Stimulated activated CD4-positive, alpha-beta T cell treated with anti-CD3 and anti-CD28 coated beads, Interleukin-4, amount 100 ng/mL, for 4 hours (primary cell): ENCODE results near the gene EIF2B2.
"Not testable (repeated sequence)": the region's sequence is repeated elsewhere in the genome, so short reads cannot be mapped to it uniquely, and the experiment has no call there.

Experiments
- DNase-seq, 2 experiments: peaks; one replicate each; pipeline ENCODE4 v3.0.0-alpha.2; 2020

EIF2B2 gene

GRCh38 chr14:74974364-74975058 is 28.2 kb upstream of the EIF2B2 start:
- no peak for DNase-seq

DNA sequence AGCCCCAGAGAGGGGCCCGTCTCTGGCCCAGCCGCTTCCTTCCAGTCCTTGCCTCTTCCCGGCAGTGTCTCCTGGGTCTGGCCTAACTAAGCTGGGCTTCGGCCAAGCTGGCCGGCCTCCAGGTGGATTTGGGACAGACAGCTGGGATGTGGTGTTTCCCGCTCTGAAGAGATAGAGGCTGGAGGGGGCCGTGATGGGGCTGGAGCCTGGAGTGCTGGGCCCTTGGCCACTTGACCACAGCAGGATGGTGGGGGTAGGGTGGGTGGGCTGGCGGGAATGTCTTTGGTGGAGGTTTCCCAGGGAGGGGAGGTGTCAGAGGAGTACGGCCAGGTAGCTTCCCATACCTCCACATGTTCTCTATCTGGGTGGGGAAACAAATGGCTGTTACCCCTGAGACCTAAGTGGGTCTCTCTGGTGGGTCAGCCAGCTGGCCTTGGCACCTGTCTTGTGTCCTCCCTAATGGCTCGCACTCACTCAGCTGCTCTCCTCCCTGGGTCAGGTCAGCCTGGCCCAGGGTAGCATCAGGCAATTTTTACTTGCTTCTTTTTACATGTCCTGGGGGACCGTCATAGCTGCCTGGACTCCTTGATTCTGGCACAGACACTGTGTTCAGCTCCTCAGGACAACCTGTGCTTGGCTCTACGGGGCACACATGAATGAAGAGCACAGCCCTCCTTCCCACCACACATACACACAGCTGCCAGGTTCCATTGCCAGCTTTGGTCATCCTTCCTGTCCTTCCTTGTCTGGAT is 27.5 kb upstream of the EIF2B2 start:
- DNase-seq = no peak

DNA sequence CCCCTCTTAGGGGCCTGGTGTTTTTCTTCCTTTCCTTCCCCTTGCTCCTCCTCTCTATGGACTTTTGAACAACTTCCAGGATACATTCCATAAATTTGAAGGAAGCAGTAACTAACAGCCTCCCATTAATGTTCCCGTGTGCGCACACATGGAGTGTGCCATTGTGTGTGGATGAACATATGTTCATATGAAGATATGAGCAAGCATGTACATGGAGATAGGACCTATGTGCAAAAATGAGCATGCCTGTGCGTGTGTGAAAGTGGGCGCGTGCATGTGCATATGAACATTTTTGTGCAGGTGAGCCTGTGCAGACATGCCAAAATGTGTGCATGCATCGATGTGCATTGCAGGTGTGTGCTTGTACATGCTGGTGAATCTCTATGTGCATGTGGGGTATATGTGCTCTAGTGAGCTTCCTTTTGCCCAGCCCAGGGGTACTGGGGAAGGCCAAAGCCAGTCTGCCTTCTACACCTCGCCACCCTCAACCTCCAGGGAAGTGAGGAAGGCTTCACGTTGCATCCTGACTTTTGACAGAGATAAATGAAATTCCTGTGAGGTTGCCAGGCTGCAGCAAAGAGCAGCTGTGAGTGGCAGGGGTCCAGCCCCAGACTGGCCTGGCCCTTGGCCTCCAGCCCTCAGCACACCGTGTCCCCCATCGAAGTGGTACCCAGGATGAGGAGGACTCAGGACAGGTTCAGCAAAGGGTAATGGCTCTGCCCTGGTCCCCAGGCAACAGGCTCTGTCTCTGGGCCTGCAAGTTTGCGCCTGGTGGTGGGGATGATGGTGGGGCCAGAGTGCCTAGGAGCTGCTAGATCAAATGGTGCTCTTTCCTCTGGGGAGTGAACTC is 26.2 kb upstream of the EIF2B2 start:
- DNase-seq = no peak

DNA sequence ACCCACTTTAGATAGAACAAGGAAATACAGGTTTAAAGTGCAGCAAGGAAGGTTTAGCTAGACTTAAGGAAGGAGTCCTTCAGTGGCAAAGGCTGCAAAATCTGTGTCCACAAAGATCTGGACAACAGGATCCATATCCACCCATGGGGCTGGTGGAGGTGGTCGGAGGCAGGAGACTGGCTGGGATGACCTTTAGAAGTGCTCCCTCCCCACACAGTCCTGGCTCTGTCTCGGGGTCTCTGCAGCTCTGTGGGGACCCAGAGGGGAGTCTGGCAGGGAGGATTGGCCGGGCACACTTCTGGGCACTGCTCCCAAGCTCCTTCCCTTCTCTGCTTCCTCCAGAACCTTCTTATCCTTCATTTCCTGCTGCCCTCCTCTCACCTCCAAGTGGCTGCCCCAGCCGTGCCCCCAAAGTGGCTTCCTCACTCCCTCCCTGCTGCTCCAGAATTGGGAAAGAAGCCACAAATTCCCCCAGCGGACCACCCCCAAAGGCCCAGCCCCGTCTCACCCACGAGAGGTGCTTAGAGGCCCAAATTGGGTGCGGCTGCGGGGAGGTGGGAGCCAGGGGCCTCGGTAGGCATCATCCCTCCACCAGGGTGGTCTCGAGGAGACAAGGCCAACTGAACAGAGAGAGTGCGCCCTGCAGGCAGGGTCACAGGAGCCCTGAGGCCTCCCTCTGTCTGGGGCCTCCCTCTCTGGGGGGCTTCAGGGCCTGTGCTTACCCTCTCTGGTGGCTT is 25.4 kb upstream of the EIF2B2 start:
- no peak for DNase-seq

GRCh38 chr14:74977901-74978385 is 24.8 kb upstream of the EIF2B2 start:
- no peak for DNase-seq

DNA sequence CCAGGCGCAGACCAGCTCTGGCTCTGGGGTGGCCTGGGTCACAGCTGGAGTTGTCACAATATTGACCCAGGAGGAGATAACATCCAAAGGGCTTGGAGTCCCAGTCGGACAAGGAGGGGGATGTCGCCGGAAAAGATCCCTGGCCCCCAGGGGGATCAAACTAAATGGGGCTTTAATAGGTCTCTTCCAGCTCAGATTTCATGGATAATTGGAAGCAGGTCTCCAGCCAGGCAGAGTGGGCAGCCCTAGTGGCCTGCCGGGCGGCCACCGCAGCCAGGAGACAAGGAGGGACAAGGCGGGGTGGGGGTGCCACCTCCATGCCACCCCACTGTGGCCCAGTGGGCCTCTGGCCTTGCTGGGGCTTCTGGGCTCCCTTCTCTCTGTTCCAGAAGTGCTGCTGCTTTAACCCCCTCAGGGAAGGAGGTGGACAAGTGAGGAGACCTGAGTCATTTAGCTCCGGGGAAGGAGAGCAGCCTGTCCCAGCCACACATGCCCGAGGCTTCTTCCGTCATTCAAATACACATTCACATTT is 24.2 kb upstream of the EIF2B2 start:
- DNase-seq = no peak

DNA sequence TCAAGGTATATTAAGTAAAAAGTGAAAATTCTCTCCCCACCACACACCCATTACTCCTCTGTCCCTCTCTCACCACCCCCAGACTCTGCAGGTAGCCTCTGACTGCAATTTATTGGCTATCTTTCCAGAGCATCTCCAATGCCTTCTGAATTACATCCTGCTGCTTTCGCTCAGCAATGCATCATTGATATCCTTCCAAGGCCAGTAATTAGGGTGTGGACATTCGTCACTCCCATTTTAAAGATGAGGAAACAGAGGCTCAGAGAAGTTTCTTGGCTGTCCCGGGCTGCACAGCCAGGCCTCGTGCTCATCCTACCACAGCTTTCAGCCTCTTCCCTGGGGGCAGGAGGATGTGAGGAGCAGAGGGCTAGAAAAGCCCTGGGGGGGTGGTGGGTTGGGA is 23.7 kb upstream of the EIF2B2 start:
- DNase-seq = no peak

DNA sequence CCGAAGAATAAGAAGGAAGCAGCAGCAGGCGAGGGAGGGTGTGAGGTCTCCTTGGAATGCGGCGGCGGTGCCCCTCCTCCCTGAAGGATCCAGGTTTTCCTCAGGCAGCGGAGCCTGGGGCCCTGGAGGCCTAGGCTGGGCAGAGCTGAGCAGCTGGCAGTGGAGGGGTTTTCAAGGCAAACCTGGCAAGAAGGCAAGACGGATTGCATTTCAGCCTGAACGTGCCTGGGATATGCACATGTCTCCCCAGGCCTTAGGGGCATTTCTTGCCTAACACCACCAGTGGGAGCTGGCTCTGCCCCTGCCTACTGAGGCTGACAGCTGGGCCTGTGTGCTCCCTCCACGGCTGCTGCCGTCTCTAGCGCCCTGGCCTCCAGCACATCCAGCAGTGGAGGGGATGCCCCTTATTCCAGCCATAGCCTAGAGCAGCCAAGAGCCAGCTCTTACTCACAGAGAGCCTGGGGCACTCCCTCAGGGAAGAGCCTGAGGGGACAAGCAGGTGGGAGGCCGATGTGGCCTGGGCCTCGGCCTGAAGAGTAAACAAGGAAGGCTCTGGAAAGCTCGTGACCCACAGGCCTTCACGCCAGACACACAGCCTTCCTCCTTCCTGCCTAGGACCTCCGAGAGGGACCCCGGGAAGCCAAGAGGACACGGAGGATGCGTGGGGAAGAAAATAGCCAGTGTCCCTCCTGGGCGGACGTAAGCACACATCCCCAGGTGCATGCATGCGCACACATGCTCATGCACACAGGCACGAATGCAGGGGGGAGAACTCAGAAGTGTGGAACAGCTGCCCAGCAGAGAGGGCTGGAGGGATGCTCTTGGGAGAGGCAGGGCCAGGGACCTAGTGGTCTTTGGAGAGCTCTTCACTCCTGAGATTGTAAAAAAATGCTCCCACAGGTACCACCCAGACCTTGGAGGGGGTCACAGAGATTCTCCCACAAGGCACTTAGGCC is 23.0 kb upstream of the EIF2B2 start:
- no peak for DNase-seq

DNA sequence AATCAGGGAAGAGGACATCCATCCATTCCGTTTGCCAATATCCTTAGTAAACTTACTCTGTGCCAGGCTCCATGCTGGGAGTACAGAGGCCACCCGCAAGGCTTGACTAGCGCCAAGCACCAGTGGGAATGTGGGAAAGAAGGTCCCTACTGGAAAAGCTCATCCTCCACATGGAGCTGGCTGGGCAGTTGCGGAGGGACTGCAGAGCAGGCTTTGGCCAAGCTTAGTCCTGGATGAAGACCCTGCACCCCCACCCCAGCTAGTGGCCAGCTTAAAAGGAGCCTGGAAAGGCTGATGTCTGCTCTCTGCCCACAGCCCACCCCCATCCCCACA is 22.4 kb upstream of the EIF2B2 start:
- DNase-seq = no peak

GRCh38 chr14:74980731-74981461 is 21.8 kb upstream of the EIF2B2 start:
- no peak for DNase-seq

GRCh38 chr14:74981462-74981782 is 21.3 kb upstream of the EIF2B2 start:
- no peak for DNase-seq

GRCh38 chr14:74981833-74982232 is 20.9 kb upstream of the EIF2B2 start:
- DNase-seq = no peak

DNA sequence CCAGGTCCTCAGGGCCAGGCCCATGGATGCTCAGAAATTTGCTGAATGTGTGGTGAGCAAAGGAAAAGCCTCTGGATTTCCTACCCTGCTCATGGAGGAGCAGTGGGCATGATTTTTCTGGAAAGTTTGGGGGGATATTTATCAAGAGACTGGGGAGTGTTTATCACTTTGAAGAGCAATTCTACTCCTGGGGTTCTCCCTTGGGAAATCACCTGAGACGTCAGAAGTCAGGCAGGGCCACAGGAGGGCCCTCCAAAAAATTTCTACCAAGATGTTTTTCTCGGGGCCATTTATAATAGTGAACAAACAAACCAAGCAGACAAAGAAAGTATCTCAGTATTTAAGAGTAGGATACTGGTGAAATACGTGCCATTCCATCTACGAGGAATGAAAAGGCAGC is 20.1 kb upstream of the EIF2B2 start:
- DNase-seq = no peak

- DNase-seq = no peak
Measured at GRCh38 chr14:74983343-74983742, 19.4 kb upstream of the EIF2B2 start.

DNA sequence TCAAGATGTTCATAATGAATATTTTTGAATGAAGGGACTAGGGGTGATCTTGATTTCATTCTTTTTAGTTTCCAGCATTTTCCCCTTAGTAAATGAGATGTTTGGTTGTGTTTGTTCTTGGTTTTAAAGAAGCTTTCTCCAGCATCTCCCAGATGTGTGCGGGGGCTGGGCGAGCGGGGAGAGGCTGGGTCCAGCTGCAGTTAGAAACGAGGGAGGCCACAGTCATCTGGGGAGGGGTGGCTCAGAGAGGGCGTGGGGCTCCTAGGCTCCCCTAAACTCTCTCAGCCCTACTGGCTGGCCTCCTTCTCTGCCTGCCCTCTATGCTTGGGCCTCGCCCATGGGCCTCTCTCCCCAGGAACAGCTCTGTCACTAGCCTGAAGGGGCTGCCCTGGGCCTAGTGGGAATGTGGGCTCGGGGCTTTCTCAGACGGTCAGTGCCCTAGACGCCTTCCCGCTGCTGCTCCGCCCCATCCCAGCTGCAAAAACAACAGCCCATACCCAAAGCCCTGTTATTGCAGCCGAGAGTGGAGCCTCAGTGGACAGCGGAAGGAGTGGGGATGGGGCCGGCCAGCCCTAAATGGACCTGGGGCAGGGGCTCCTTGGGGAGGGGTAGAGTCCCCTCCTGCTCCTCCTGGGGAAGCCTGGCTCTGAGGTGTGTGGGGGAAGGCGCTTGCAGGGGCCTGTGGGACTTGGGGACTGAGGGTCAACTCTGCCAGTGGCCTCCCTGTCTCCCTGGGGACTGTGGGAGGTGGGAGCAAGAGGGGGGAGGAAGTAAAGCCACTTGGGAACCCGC is 18.3 kb upstream of the EIF2B2 start:
- DNase-seq = no peak

- no peak for DNase-seq
Measured at GRCh38 chr14:74985028-74985310, 17.8 kb upstream of the EIF2B2 start.

DNA sequence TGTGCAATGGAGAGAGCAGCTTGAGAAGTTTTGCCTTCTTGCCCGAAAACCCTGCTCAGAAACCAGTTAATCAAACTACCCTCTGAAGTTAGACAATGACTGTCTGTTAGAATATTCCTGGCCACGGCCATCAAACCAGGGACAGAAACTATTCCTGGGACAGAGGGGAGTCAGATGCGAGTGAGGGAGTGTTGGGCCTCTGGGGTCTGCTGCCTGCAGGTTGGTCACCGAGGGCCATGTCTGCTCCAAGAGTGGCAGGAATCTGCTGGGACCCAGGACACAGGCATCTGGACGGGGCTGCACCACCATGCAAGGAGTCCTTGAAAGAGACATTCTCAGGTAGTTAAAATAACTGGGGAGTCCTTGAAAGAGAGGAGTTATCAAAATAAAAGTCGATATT is 16.9 kb upstream of the EIF2B2 start:
- no peak for DNase-seq

- no peak for DNase-seq
Measured at GRCh38 chr14:74988131-74988530, 14.6 kb upstream of the EIF2B2 start.

DNA sequence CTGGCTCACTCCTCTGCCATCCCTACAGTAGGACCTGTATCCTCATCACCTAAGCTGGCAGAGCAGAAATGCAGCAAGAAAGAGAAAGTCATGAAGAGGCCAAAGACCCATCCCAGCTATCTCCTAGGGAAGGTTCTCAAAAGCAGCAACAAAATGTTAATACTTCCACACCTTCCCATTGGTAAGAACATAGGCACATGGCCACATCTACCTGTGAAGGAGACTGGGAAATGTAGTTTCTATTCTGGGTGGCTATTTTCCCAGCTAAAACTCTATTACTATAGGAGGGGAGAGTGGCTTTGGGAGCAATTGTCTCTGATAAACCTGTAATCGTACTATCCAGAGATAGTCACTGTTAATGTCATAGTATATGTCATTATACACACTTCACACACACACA is 13.7 kb upstream of the EIF2B2 start:
- no peak for DNase-seq

DNA sequence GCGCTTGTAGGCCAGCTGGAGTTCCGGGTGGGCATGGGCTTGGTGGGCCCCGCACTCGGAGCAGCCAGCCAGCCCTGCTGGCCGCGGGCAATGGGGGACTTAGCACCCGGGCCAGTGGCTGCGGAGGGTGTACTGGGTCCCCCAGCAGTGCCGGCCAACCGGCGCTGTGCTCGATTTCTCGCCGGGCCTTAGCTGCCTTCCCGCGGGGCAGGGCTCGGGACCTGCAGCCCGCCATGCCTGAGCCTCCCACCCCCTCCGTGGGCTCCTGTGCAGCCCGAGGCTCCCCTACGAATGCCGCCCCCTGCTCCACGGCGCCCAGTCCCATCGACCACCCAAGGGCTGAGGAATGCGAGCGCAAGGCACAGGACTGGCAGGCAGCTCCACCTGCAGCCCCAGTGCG is 8.5 kb upstream of the EIF2B2 start:
- DNase-seq = not testable (repeated sequence)
